CD4-positive, CD25-positive, alpha-beta regulatory T cell (primary cell): ENCODE measurements around the gene PIP5K1B. TPM values are rescaled to one million over a fixed set of nuclear protein-coding genes. Genes with fewer than 3 reads are reported as not detected.

ENCODE experiments used
- ATAC-seq, 2 donors: fragments of 150-1000 bp; cut with Tn5 transposase; one replicate each; pipeline ENCODE4 v1.10.0; 2021; ENCODE audit warnings: low read depth in 2 of 2, moderate number of reproducible peaks in 2 of 2, moderate library complexity in 1 of 2
- DNase-seq, 3 donors: peaks; one replicate each; pipeline versions ENCODE4 v3.0.0 to v3.0.0-alpha.2; 2012 to 2022; ENCODE audit warnings: mixed read lengths in 1 of 3
- H3K27ac ChIP-seq: one replicate; pipeline ENCODE4 v1.7.0; 2013; ENCODE audit warnings: mild to moderate bottlenecking, low read length; ENCODE audit not compliant: insufficient read depth, poor library complexity, severe bottlenecking
- H3K27me3 ChIP-seq: one replicate; pipeline ENCODE4 v1.7.0; 2013; ENCODE audit warnings: low read length; ENCODE audit not compliant: control insufficient read depth, insufficient read depth
- H3K36me3 ChIP-seq: one replicate; pipeline ENCODE4 v1.7.0; 2013; ENCODE audit warnings: mild to moderate bottlenecking, low read length, moderate library complexity; ENCODE audit not compliant: control insufficient read depth, insufficient read depth
- H3K4me1 ChIP-seq: 2 replicates; pipeline ENCODE4 v1.7.0; 2013; ENCODE audit warnings: mild to moderate bottlenecking, low read length; ENCODE audit not compliant: insufficient read depth, control insufficient read depth, poor library complexity, severe bottlenecking
- H3K4me3 ChIP-seq: one replicate; pipeline ENCODE4 v1.7.0; 2013; ENCODE audit warnings: low read depth, mild to moderate bottlenecking, low read length, moderate library complexity
- H3K9me3 ChIP-seq, 2 experiments: 1 replicate in 1 of 2; 2 replicates in 1 of 2; pipeline ENCODE4 v1.7.0; 2013; ENCODE audit warnings: low read length in 2 of 2, mild to moderate bottlenecking in 1 of 2, moderate library complexity in 1 of 2; ENCODE audit not compliant: control insufficient read depth in 2 of 2
- H3K27ac Mint-ChIP-seq, 3 donors: one replicate each; pipeline ENCODE4 v1.8.0; 2020 to 2022; ENCODE audit warnings: mild to moderate bottlenecking in 3 of 3, mixed read lengths in 3 of 3, moderate library complexity in 2 of 3
- H3K27me3 Mint-ChIP-seq: one replicate; pipeline ENCODE4 v1.8.0; 2022; ENCODE audit warnings: mild to moderate bottlenecking, mixed read lengths
- H3K36me3 Mint-ChIP-seq: one replicate; pipeline ENCODE4 v1.8.0; 2020; ENCODE audit warnings: mixed read lengths
- H3K4me1 Mint-ChIP-seq, 4 donors: one replicate each; pipeline ENCODE4 v1.8.0; 2020 to 2022; ENCODE audit warnings: mixed read lengths in 4 of 4, mild to moderate bottlenecking in 1 of 4
- H3K4me3 Mint-ChIP-seq, 4 donors: one replicate each; pipeline ENCODE4 v1.8.0; 2020 to 2022; ENCODE audit warnings: mild to moderate bottlenecking in 4 of 4, mixed read lengths in 4 of 4, moderate library complexity in 3 of 4
- H3K9me3 Mint-ChIP-seq, 7 donors: one replicate each; pipeline ENCODE4 v1.8.0; 2020 to 2022; ENCODE audit warnings: mixed read lengths in 7 of 7, mild to moderate bottlenecking in 3 of 7, moderate library complexity in 2 of 7
- polyA plus RNA-seq, 4 donors: library from polyadenylated mRNA; unstranded; fragments of 300-500 nt; fragmentation: Illumina TruSeq; gene quantifications; one replicate each; pipeline ENCODE4 v1.2.3, GENCODE V29; 2021
- total RNA-seq: library from RNA; stranded (reverse); gene quantifications from one replicate; pipeline ENCODE4 v1.2.3, GENCODE V29; 2022

Gene PIP5K1B
- total and polyA plus RNA-seq, 5 donors from 2014 or later, result 0.47 to 1.9 (median 1.0) TPM

DNA sequence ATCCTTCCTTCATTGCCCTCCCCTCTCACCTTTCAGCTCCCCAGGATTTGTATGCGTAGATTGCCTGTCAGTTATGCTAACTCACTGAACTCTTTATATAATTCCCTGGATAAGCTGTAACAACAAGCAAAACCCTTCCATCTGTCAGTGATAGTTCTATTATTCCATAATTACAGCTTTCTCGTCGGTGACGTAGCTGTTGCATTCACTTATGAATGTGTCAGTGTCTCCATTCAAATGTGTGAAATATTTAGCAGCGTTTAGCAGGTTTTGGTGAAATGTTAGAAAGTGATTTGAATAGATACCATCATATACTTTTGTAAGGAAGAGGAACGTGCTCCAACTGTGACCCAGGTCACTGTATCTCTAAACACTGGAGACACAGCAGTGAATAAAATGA lies 45.2 kb downstream of the PIP5K1B start:
- H3K9me3 Mint-ChIP-seq, result no peaks in the 10 kb centered on the region
- H3K27me3 Mint-ChIP-seq, result peaks cover 22% of the 10 kb centered on the region
- no peaks in the 10 kb centered on the region for H3K9me3 ChIP-seq
- no peak overlapping the region for H3K27ac ChIP-seq
- H3K27me3 ChIP-seq, result peaks cover 1% of the 10 kb centered on the region
- H3K4me3 ChIP-seq, result no peak overlapping the region
- H3K36me3 Mint-ChIP-seq, result no peaks in the 10 kb centered on the region
- DNase-seq, result no peak
- no peaks in the 10 kb centered on the region for H3K4me1 Mint-ChIP-seq
- no peaks in the 10 kb centered on the region for H3K36me3 ChIP-seq
- no peak overlapping the region for H3K4me3 Mint-ChIP-seq
- H3K27ac Mint-ChIP-seq, result no peak overlapping the region
- no peaks in the 10 kb centered on the region for H3K4me1 ChIP-seq
- ATAC-seq, result no peak

DNA sequence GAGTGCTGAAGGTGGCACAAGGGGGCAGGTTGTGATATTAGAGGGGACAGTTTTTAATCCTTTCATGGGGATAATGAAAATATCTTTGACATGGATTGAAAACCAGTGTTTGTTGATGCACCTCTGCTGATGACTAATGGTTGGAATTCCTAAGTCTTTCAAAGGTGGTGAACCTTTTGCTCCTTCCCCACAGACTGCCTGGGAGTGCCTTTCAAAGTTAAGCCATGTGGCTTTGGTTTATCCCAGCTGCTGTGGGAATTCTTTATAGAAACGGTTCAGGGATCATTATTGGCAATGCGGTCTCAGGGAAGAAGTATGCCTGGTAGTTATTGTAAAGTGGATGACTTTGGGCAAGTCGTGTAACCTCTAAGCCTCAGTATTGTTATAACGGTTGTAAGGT lies 45.7 kb downstream of the PIP5K1B start:
- no peaks in the 10 kb centered on the region for H3K4me1 ChIP-seq
- no peaks in the 10 kb centered on the region for H3K9me3 ChIP-seq
- Mint-ChIP-seq H3K36me3 (no peaks in the 10 kb centered on the region), H3K9me3 (no peaks in the 10 kb centered on the region), H3K4me3 (no peak overlapping the region), H3K27ac (peak overlapping the region in 1 of 3 donors; percentile 1), H3K27me3 (peaks cover 19% of the 10 kb centered on the region), H3K4me1 (no peaks in the 10 kb centered on the region)
- peaks cover 4% of the 10 kb centered on the region for H3K27me3 ChIP-seq
- H3K4me3 ChIP-seq, result no peak overlapping the region
- H3K27ac ChIP-seq, result no peak overlapping the region
- ATAC-seq, result no peak
- DNase-seq, result no peak
- no peaks in the 10 kb centered on the region for H3K36me3 ChIP-seq

DNA sequence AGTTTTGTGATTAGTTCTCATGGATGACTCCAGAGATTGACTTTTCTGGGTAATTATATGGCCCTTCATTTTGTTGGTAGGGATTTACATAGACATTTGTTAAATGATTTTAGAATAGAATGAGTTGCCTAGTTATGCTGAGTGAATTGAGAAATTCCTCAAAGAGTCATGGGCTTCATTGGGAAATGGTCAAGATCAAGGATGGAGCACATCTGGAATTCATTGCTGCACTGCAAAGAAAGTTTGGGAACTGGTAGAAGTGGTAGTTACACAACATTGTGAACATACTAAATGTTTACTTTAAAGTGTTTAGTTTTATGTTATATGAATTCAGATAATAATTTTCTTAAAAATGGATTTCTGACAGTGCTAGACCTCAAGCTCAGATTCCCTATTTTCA lies 46.5 kb downstream of the PIP5K1B start:
- H3K9me3 ChIP-seq, result no peaks in the 10 kb centered on the region
- no peak overlapping the region for H3K4me3 Mint-ChIP-seq
- H3K27ac Mint-ChIP-seq, result no peak overlapping the region
- DNase-seq, result no peak
- no peaks in the 10 kb centered on the region for H3K36me3 ChIP-seq
- no peaks in the 10 kb centered on the region for H3K36me3 Mint-ChIP-seq
- no peaks in the 10 kb centered on the region for H3K4me1 ChIP-seq
- no peaks in the 10 kb centered on the region for H3K4me1 Mint-ChIP-seq
- peaks cover 15% of the 10 kb centered on the region for H3K27me3 Mint-ChIP-seq
- H3K4me3 ChIP-seq, result no peak overlapping the region
- ATAC-seq, result no peak
- H3K27me3 ChIP-seq, result peaks cover 9% of the 10 kb centered on the region
- no peak overlapping the region for H3K27ac ChIP-seq
- H3K9me3 Mint-ChIP-seq, result no peaks in the 10 kb centered on the region

DNA sequence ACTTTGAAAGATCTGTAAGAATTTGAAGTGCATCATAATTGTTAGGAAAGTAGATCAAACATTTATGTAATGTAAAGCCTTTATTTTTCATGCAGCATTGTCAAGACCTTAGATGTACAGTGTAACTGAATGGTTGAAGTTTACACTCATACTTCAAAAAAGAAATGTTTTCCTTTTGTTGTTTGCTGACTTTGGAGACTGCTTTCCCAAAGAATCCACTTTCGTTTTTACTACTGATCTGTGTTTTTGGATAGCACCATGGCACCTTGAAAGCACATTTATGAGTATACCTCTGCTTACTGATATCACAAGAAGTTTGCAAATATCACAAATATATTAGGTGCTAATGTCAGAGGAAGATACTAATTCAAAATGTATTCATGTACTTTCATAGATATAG lies 50.0 kb downstream of the PIP5K1B start:
- Mint-ChIP-seq H3K4me1 (no peaks in the 10 kb centered on the region), H3K9me3 (peaks cover 0 to 16% (median 6%) of the 10 kb centered on the region in 7 donors), H3K27me3 (peaks cover 29% of the 10 kb centered on the region), H3K27ac (no peak overlapping the region), H3K4me3 (no peak overlapping the region), H3K36me3 (no peaks in the 10 kb centered on the region)
- H3K27ac ChIP-seq, result no peak overlapping the region
- ATAC-seq (no peak), DNase-seq (no peak)
- no peaks in the 10 kb centered on the region for H3K4me1 ChIP-seq
- no peak overlapping the region for H3K4me3 ChIP-seq
- peaks cover 12 to 16% of the 10 kb centered on the region in 2 experiments for H3K9me3 ChIP-seq
- no peaks in the 10 kb centered on the region for H3K36me3 ChIP-seq
- H3K27me3 ChIP-seq, result peaks cover 27% of the 10 kb centered on the region

DNA sequence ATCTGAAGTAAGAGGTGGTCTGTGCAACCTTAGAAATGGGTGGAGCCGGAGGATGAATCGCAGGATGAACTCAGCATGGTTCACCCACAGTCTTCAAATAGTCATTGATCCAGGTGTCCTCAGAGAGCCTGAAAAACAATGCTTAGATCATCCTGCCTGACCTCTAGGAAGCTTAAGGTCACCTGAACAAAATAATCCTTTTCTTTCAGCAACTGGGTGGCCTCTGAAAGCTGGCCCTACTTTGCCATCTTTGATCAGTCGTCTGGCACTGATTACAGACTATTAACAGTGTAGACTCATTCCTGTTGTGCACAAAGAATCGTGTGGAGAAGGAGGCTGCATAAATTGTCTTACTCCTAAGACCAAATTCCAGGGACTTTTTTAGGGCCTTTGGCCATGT lies 50.7 kb downstream of the PIP5K1B start:
- no peak overlapping the region for H3K27ac Mint-ChIP-seq
- peaks cover 29% of the 10 kb centered on the region for H3K27me3 Mint-ChIP-seq
- no peaks in the 10 kb centered on the region for H3K36me3 ChIP-seq

DNA sequence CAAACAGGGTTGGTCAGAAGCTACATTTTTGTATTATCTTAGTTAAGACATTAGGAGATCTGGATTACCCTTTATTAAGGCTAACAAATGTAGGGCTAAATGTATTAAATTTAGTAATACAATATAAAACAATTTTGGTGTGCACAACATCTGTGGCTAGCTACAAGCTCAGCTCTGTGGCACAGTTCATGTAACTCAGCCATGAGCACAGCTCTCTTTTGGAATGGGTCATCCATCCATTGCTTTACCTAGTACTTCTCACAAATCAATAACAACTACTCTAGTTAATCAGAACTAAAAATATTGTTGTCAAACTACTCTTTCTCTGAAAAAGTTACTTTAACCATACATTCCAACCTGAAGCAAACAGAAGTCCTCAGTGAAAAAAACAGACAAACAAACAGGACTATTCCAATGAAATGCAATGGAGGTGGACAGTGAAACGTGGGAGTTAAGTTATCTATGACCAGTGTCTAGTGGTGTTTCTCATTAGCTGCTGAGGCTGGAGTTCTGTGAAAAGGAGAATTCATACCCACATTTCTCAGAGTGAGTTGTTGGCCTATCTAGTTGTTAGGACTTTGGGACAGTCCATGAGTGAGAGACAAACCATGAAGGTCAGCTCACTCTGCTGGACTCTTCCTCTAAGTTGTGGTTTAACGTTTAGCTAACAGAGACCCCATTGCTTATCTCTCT lies 55.1 kb downstream of the PIP5K1B start:
- Mint-ChIP-seq H3K9me3 (peaks cover 0 to 16% (median 8%) of the 10 kb centered on the region in 7 donors), H3K27me3 (peaks cover 24% of the 10 kb centered on the region), H3K4me1 (no peaks in the 10 kb centered on the region), H3K36me3 (no peaks in the 10 kb centered on the region), H3K4me3 (no peak overlapping the region), H3K27ac (no peak overlapping the region)
- Histone ChIP-seq H3K36me3 (no peaks in the 10 kb centered on the region), H3K4me1 (no peaks in the 10 kb centered on the region), H3K27ac (no peak overlapping the region), H3K9me3 (peaks cover 12 to 16% of the 10 kb centered on the region in 2 experiments), H3K27me3 (peaks cover 40% of the 10 kb centered on the region), H3K4me3 (no peak overlapping the region)
- no peak for DNase-seq
- no peak for ATAC-seq

More for the DNA sequence above, 50.7 kb downstream of the PIP5K1B start:
- Histone ChIP-seq H3K27me3 (peaks cover 33% of the 10 kb centered on the region), H3K27ac (no peak overlapping the region), H3K9me3 (peaks cover 12 to 16% of the 10 kb centered on the region in 2 experiments), H3K4me1 (no peaks in the 10 kb centered on the region), H3K4me3 (no peak overlapping the region)
- ATAC-seq, result no peak
- H3K9me3 Mint-ChIP-seq, result peaks cover 0 to 16% (median 8%) of the 10 kb centered on the region in 7 donors
- no peak for DNase-seq
- H3K36me3 Mint-ChIP-seq, result no peaks in the 10 kb centered on the region
- no peak overlapping the region for H3K4me3 Mint-ChIP-seq
- H3K4me1 Mint-ChIP-seq, result no peaks in the 10 kb centered on the region

DNA sequence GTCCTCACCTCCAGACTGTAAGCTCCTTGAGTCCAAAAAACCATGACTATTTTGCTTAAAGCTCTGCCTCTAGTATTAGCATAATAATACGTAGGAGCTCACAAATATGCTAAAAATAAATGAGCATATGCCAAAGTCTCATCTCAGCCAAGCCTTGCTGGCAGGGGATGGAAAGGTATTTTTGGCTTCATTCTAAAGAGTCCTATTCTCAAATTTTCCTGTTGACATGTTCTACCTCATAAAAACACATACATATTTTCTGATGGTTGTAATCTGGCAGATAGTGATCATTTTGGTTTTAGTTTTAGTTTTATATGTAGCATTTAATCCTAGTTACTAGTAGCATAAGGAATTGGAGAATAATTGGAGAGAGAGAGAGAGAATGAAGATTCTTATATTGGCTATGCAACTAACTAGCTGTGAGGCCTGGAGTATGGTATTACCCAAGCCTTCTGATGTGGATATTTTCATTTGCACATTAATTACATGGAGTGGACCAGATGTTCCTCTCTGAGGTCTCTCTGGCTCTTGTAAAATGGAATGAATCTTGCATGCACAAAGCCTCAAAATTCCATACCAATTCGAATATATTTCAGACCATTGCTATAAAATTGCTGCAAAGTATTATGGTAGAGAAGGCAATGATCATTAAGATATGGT lies 55.8 kb downstream of the PIP5K1B start:
- H3K36me3 ChIP-seq, result no peaks in the 10 kb centered on the region
- H3K27me3 ChIP-seq, result peaks cover 36% of the 10 kb centered on the region
- DNase-seq, result no peak
- H3K27ac Mint-ChIP-seq, result no peak overlapping the region
- no peak overlapping the region for H3K4me3 ChIP-seq
- H3K36me3 Mint-ChIP-seq, result no peaks in the 10 kb centered on the region
- H3K9me3 ChIP-seq, result peaks cover 12 to 16% of the 10 kb centered on the region in 2 experiments
- no peaks in the 10 kb centered on the region for H3K4me1 ChIP-seq
- peaks cover 24% of the 10 kb centered on the region for H3K27me3 Mint-ChIP-seq
- no peak overlapping the region for H3K4me3 Mint-ChIP-seq
- no peak overlapping the region for H3K27ac ChIP-seq
- no peaks in the 10 kb centered on the region for H3K4me1 Mint-ChIP-seq
- ATAC-seq, result no peak
- peaks cover 0 to 16% (median 8%) of the 10 kb centered on the region in 7 donors for H3K9me3 Mint-ChIP-seq

DNA sequence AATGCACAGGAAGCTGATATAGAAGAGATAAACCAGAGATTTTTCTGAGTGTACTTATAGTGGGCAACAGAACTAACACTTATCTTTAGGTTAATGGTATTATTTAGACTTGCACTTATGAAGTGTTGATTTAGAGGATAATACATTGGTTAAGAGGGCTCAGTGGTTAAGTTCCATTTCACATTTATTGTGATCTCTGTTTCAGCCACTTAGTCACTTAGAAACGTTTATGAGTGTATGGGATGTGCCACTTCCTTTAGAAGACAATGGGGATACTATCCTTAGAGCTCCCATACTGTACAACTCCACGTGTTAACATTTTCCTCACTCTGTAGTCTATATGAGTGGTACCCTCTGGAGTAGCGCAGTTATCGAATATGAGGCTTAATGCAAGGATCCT lies 57.5 kb downstream of the PIP5K1B start:
- DNase-seq (no peak), ATAC-seq (no peak)
- H3K4me3 ChIP-seq, result no peak overlapping the region
- Mint-ChIP-seq H3K4me1 (no peaks in the 10 kb centered on the region), H3K9me3 (peaks cover 0 to 16% (median 8%) of the 10 kb centered on the region in 7 donors), H3K4me3 (no peak overlapping the region), H3K36me3 (no peaks in the 10 kb centered on the region), H3K27me3 (peaks cover 24% of the 10 kb centered on the region), H3K27ac (no peak overlapping the region)
- H3K27me3 ChIP-seq, result peaks cover 28% of the 10 kb centered on the region
- H3K27ac ChIP-seq, result no peak overlapping the region
- H3K9me3 ChIP-seq, result peaks cover 12 to 16% of the 10 kb centered on the region in 2 experiments
- no peaks in the 10 kb centered on the region for H3K4me1 ChIP-seq
- no peaks in the 10 kb centered on the region for H3K36me3 ChIP-seq
